ENCODE data around the gene PHF1.

The PHF1 gene

GRCh38 chr6:33425668-33426577 lies 15.1 kb downstream of the PHF1 start:
- peaks cover 0 to 4% (median 0%) of the 10 kb centered on the region in 5 donors for H3K27me3 ChIP-seq (ENCODE audit: control insufficient read depth in 5 of 5, insufficient read depth in 4 of 5, low read length in 5 of 5)
- H3K9me3 ChIP-seq (ENCODE audit: control insufficient read depth in 5 of 5, low read length in 5 of 5), result no peaks in the 10 kb centered on the region
- H3K4me3 ChIP-seq (ENCODE audit: low read depth in 1 of 5, low read length in 5 of 5), result peak overlapping the region; percentile 55 to 87 (median 74)
- peaks cover 11 to 54% (median 43%) of the 10 kb centered on the region in 5 donors for H3K4me1 ChIP-seq (ENCODE audit: control insufficient read depth in 5 of 5, insufficient read depth in 5 of 5, low read length in 5 of 5)
- no peaks in the 10 kb centered on the region for H3K36me3 ChIP-seq (ENCODE audit: control insufficient read depth in 5 of 5, insufficient read depth in 5 of 5, low read length in 5 of 5)
- H3K27ac ChIP-seq (ENCODE audit: low read depth, low read length), result peak overlapping the region; percentile 90
- H3K9ac ChIP-seq (ENCODE audit: low read length in 5 of 5), result peak overlapping the region; percentile 79 to 88 (median 80)

GRCh38 chr6:33426590-33427511 lies 16.0 kb downstream of the PHF1 start:
- no peaks in the 10 kb centered on the region for H3K36me3 ChIP-seq (ENCODE audit: control insufficient read depth in 5 of 5, insufficient read depth in 5 of 5, low read length in 5 of 5)
- no peaks in the 10 kb centered on the region for H3K9me3 ChIP-seq (ENCODE audit: control insufficient read depth in 5 of 5, low read length in 5 of 5)
- peak overlapping the region; percentile 90 for H3K27ac ChIP-seq (ENCODE audit: low read depth, low read length)
- peak overlapping the region in 4 of 5 donors; percentile 53 to 81 (median 64) for H3K9ac ChIP-seq (ENCODE audit: low read length in 5 of 5)
- peaks cover 11 to 62% (median 47%) of the 10 kb centered on the region in 5 donors for H3K4me1 ChIP-seq (ENCODE audit: control insufficient read depth in 5 of 5, insufficient read depth in 5 of 5, low read length in 5 of 5)
- H3K4me3 ChIP-seq (ENCODE audit: low read depth in 1 of 5, low read length in 5 of 5), result peak overlapping the region; percentile 63 to 84 (median 73)
- H3K27me3 ChIP-seq (ENCODE audit: control insufficient read depth in 5 of 5, insufficient read depth in 4 of 5, low read length in 5 of 5), result peaks cover 0 to 4% (median 0%) of the 10 kb centered on the region in 5 donors

GRCh38 chr6:33427585-33428223 lies 16.9 kb downstream of the PHF1 start:
- H3K9ac ChIP-seq (ENCODE audit: low read length in 5 of 5), result peak overlapping the region in 4 of 5 donors; percentile 53 to 81 (median 64)
- peak overlapping the region; percentile 63 to 74 (median 71) for H3K4me3 ChIP-seq (ENCODE audit: low read depth in 1 of 5, low read length in 5 of 5)
- H3K27ac ChIP-seq (ENCODE audit: low read depth, low read length), result no peak overlapping the region
- H3K4me1 ChIP-seq (ENCODE audit: control insufficient read depth in 5 of 5, insufficient read depth in 5 of 5, low read length in 5 of 5), result peaks cover 11 to 66% (median 47%) of the 10 kb centered on the region in 5 donors
- no peaks in the 10 kb centered on the region for H3K9me3 ChIP-seq (ENCODE audit: control insufficient read depth in 5 of 5, low read length in 5 of 5)
- H3K36me3 ChIP-seq (ENCODE audit: control insufficient read depth in 5 of 5, insufficient read depth in 5 of 5, low read length in 5 of 5), result peaks cover 0 to 2% (median 0%) of the 10 kb centered on the region in 5 donors
- peaks cover 0 to 4% (median 0%) of the 10 kb centered on the region in 5 donors for H3K27me3 ChIP-seq (ENCODE audit: control insufficient read depth in 5 of 5, insufficient read depth in 4 of 5, low read length in 5 of 5)

GRCh38 chr6:33428224-33428965 lies 17.6 kb downstream of the PHF1 start:
- Histone ChIP-seq H3K9ac (ENCODE audit: low read length in 5 of 5) (peak overlapping the region in 2 of 5 donors; percentile 38 to 59), H3K27ac (ENCODE audit: low read depth, low read length) (peak overlapping the region; percentile 30), H3K27me3 (ENCODE audit: control insufficient read depth in 5 of 5, insufficient read depth in 4 of 5, low read length in 5 of 5) (peaks cover 0 to 4% (median 0%) of the 10 kb centered on the region in 5 donors), H3K36me3 (ENCODE audit: control insufficient read depth in 5 of 5, insufficient read depth in 5 of 5, low read length in 5 of 5) (peaks cover 0 to 5% (median 2%) of the 10 kb centered on the region in 5 donors), H3K4me3 (ENCODE audit: low read depth in 1 of 5, low read length in 5 of 5) (peak overlapping the region in 4 of 5 donors; percentile 26 to 73 (median 56)), H3K9me3 (ENCODE audit: control insufficient read depth in 5 of 5, low read length in 5 of 5) (no peaks in the 10 kb centered on the region), H3K4me1 (ENCODE audit: control insufficient read depth in 5 of 5, insufficient read depth in 5 of 5, low read length in 5 of 5) (peaks cover 11 to 66% (median 47%) of the 10 kb centered on the region in 5 donors)

- Histone ChIP-seq H3K27ac (ENCODE audit: low read depth, low read length) (peak overlapping the region; percentile 30), H3K36me3 (ENCODE audit: control insufficient read depth in 5 of 5, insufficient read depth in 5 of 5, low read length in 5 of 5) (peaks cover 0 to 5% (median 2%) of the 10 kb centered on the region in 5 donors), H3K9ac (ENCODE audit: low read length in 5 of 5) (peak overlapping the region in 1 of 5 donors; percentile 59), H3K4me3 (ENCODE audit: low read depth in 1 of 5, low read length in 5 of 5) (no peak overlapping the region), H3K9me3 (ENCODE audit: control insufficient read depth in 5 of 5, low read length in 5 of 5) (no peaks in the 10 kb centered on the region), H3K4me1 (ENCODE audit: control insufficient read depth in 5 of 5, insufficient read depth in 5 of 5, low read length in 5 of 5) (peaks cover 11 to 66% (median 47%) of the 10 kb centered on the region in 5 donors), H3K27me3 (ENCODE audit: control insufficient read depth in 5 of 5, insufficient read depth in 4 of 5, low read length in 5 of 5) (peaks cover 0 to 4% (median 0%) of the 10 kb centered on the region in 5 donors)
Measured at GRCh38 chr6:33428966-33429749, 18.3 kb downstream of the PHF1 start.

GRCh38 chr6:33429750-33430052 lies 18.9 kb downstream of the PHF1 start:
- Histone ChIP-seq H3K36me3 (ENCODE audit: control insufficient read depth in 5 of 5, insufficient read depth in 5 of 5, low read length in 5 of 5) (peaks cover 0 to 5% (median 2%) of the 10 kb centered on the region in 5 donors), H3K4me3 (ENCODE audit: low read depth in 1 of 5, low read length in 5 of 5) (no peak overlapping the region), H3K27ac (ENCODE audit: low read depth, low read length) (no peak overlapping the region), H3K27me3 (ENCODE audit: control insufficient read depth in 5 of 5, insufficient read depth in 4 of 5, low read length in 5 of 5) (peaks cover 0 to 4% (median 0%) of the 10 kb centered on the region in 5 donors), H3K4me1 (ENCODE audit: control insufficient read depth in 5 of 5, insufficient read depth in 5 of 5, low read length in 5 of 5) (peaks cover 11 to 63% (median 42%) of the 10 kb centered on the region in 5 donors), H3K9ac (ENCODE audit: low read length in 5 of 5) (no peak overlapping the region), H3K9me3 (ENCODE audit: control insufficient read depth in 5 of 5, low read length in 5 of 5) (no peaks in the 10 kb centered on the region)

GRCh38 chr6:33430334-33430733 lies 19.5 kb downstream of the PHF1 start:
- peaks cover 9 to 56% (median 36%) of the 10 kb centered on the region in 5 donors for H3K4me1 ChIP-seq (ENCODE audit: control insufficient read depth in 5 of 5, insufficient read depth in 5 of 5, low read length in 5 of 5)
- H3K9ac ChIP-seq (ENCODE audit: low read length in 5 of 5), result no peak overlapping the region

GRCh38 chr6:33430991-33431879 lies 20.4 kb downstream of the PHF1 start:
- Histone ChIP-seq H3K27ac (ENCODE audit: low read depth, low read length) (no peak overlapping the region), H3K9ac (ENCODE audit: low read length in 5 of 5) (no peak overlapping the region), H3K27me3 (ENCODE audit: control insufficient read depth in 5 of 5, insufficient read depth in 4 of 5, low read length in 5 of 5) (peaks cover 0 to 4% (median 0%) of the 10 kb centered on the region in 5 donors), H3K36me3 (ENCODE audit: control insufficient read depth in 5 of 5, insufficient read depth in 5 of 5, low read length in 5 of 5) (peaks cover 5 to 16% (median 12%) of the 10 kb centered on the region in 5 donors), H3K4me3 (ENCODE audit: low read depth in 1 of 5, low read length in 5 of 5) (peak overlapping the region in 2 of 5 donors; percentile 4 to 16), H3K4me1 (ENCODE audit: control insufficient read depth in 5 of 5, insufficient read depth in 5 of 5, low read length in 5 of 5) (peaks cover 9 to 52% (median 34%) of the 10 kb centered on the region in 5 donors), H3K9me3 (ENCODE audit: control insufficient read depth in 5 of 5, low read length in 5 of 5) (no peaks in the 10 kb centered on the region)

More at GRCh38 chr6:33430334-33430733, 19.5 kb downstream of the PHF1 start:
- Histone ChIP-seq H3K27me3 (ENCODE audit: control insufficient read depth in 5 of 5, insufficient read depth in 4 of 5, low read length in 5 of 5) (peaks cover 0 to 4% (median 0%) of the 10 kb centered on the region in 5 donors), H3K27ac (ENCODE audit: low read depth, low read length) (no peak overlapping the region), H3K4me3 (ENCODE audit: low read depth in 1 of 5, low read length in 5 of 5) (no peak overlapping the region), H3K9me3 (ENCODE audit: control insufficient read depth in 5 of 5, low read length in 5 of 5) (no peaks in the 10 kb centered on the region), H3K36me3 (ENCODE audit: control insufficient read depth in 5 of 5, insufficient read depth in 5 of 5, low read length in 5 of 5) (peaks cover 0 to 9% (median 4%) of the 10 kb centered on the region in 5 donors)

All from subcutaneous abdominal adipose tissue (tissue), 5 donors.